CD4-positive, alpha-beta T cell treated with Interleukin-10 for 1 hour (primary cell): ENCODE results near the gene DNAI4.
"Not testable (repeated sequence)": the region's sequence is repeated elsewhere in the genome, so short reads cannot be mapped to it uniquely, and the experiment has no call there.

ENCODE experiments used
- DNase-seq: peaks from one replicate; pipeline ENCODE4 v3.0.0-alpha.2; 2020

DNAI4 gene

GRCh38 chr1:66809736-66810326, 114.8 kb downstream of the DNAI4 start:
- DNase-seq, result no peak

- no peak for DNase-seq
Observed at GRCh38 chr1:66809245-66809644, 115.4 kb downstream of the DNAI4 start.

GRCh38 chr1:66795839-66796238, 128.8 kb downstream of the DNAI4 start:
- DNase-seq, result not testable (repeated sequence)

- no peak for DNase-seq
Observed at GRCh38 chr1:66791621-66792610, 132.7 kb downstream of the DNAI4 start.

GRCh38 chr1:66788231-66788939, 136.3 kb downstream of the DNAI4 start:
- DNase-seq, result peak; percentile 54

- DNase-seq, result no peak
Observed at GRCh38 chr1:66787641-66788040, 137.0 kb downstream of the DNAI4 start.

- not testable (repeated sequence) for DNase-seq
Observed at GRCh38 chr1:66785800-66786199, 138.9 kb downstream of the DNAI4 start.

GRCh38 chr1:66779475-66780078, 145.1 kb downstream of the DNAI4 start:
- DNase-seq, result no peak

- DNase-seq, result no peak
Observed at GRCh38 chr1:66778969-66779368, 145.7 kb downstream of the DNAI4 start.

- no peak for DNase-seq
Observed at GRCh38 chr1:66778266-66778665, 146.4 kb downstream of the DNAI4 start.

GRCh38 chr1:66777831-66778230, 146.8 kb downstream of the DNAI4 start:
- DNase-seq, result no peak

GRCh38 chr1:66775646-66776045, 149.0 kb downstream of the DNAI4 start:
- no peak for DNase-seq

- DNase-seq, result no peak
Observed at GRCh38 chr1:66774438-66774837, 150.2 kb downstream of the DNAI4 start.

GRCh38 chr1:66773227-66773626, 151.4 kb downstream of the DNAI4 start:
- DNase-seq, result no peak

- no peak for DNase-seq
Observed at GRCh38 chr1:66770694-66771093, 154.0 kb downstream of the DNAI4 start.

- no peak for DNase-seq
Observed at GRCh38 chr1:66770240-66770639, 154.4 kb downstream of the DNAI4 start.

GRCh38 chr1:66769512-66770229, 155.0 kb downstream of the DNAI4 start:
- peak; percentile 55 for DNase-seq

- DNase-seq, result no peak
Observed at GRCh38 chr1:66768965-66769364, 155.7 kb downstream of the DNAI4 start.

GRCh38 chr1:66767626-66768025, 157.0 kb downstream of the DNAI4 start:
- DNase-seq, result no peak

GRCh38 chr1:66764994-66765578, 159.6 kb downstream of the DNAI4 start:
- DNase-seq, result peak; percentile 68
